Measurements from ENCODE around the gene NOL4L.
"Not testable (repeated sequence)": the region's sequence is repeated elsewhere in the genome, so short reads cannot be mapped to it uniquely, and the experiment has no call there.

NOL4L gene

DNA sequence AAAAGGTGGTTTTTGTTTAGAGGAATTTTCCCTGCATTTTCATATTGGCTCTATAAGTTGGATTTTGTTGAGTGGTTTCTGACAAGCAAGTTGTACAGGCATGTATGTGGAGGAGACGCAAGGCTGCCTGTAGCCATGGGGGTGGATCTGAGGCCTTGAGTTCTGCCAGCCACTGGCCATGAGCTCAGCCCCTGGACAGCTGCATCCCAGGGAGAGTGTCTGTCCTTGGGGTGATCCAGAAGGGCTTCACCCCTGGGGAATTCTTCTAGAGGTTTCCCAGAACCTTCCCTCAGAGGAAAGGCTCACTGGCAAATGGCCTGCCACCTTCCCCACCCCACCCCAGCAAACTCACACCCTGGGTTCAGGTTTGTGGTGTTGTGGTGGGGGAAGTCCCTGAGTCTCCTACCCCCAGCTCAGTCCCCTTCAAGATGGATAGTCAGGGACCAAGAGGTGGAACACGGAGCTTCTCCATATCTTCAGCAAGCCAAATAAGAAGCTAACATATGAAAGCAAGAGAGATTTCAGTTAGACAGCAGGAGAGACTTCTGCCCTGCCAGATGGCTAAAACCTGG, 11.6 kb upstream of the NOL4L start:
- no peak for DNase-seq (ENCODE audit: low spot score)

DNA sequence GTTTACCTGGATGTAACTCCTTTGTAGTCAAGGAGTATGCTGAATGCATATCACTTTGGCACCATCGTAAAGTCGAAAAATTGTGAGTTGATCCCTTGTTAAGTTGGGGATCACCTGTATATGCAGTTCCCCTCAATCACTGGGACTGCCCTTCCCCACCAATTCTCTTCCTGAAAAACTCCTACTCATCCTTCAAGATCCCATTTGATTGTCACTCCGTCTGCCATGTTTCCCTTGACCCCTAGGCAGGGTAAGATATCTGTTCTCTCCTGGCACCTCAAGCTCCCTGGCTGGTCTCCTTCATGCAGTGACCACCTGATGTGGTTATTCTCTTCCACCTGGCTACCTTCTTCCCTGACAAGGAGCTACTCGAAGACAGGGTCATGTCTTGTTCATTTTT, 10.0 kb upstream of the NOL4L start:
- no peak for DNase-seq (ENCODE audit: low spot score)

DNA sequence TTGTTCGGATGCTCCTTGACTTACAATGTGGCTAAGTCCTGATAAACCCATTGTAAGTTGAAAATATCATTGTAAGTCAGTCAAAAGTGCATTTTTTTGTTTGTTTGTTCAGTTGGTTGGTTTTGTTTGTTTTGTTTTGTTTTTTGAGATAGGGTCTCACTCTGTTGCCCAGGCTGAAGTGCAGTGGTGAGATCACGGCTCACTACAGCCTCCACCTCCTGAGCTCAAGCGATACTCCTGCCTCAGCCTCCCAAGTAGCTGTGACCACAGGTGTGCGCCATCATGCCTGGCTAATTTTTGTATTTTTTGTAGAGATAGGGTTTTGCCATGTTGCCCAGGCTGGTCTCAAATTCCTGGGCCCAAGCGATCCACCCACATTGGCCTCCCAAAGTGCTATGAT, 9.5 kb upstream of the NOL4L start:
- not testable (repeated sequence) for DNase-seq (ENCODE audit: low spot score)

DNA sequence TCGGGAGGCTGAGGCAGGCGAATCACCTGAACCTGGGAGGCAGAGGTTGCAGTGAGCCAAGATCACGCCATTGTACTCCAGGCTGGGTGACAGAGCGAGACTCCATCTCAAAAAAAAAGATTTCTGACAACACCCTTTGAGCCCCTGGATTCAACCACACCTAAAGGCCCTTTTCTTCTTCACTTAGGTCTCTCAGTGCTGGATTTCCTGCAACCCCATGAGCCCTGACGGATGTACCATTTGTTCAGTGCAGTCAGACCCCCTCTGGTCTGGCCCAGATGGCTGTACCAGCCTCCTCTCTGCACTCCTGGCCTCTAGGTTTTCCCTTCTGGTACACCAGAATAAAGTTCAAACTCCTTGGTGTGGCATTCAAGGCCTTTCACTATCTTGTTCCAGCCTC, 9.1 kb upstream of the NOL4L start:
- no peak for DNase-seq (ENCODE audit: low spot score)

DNA sequence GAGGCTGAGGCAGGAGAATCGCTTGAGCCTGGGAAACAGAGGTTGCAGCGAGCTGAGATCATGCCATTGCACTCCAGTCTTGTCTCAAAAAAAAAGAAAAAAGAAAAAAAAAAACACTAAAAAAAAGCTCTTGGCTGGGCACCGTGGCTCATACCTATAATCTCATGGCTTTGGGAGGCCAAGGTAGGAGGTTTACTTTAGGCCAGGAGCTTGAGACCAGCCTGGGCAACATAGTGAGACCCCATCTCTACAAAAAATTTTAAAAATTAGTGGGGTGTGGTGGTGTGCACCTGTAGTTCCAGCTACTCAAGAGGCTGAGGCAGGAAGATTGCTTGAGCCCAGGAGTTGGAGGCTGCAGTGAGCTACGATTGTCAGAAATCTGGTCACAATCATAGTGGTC, 7.5 kb upstream of the NOL4L start:
- not testable (repeated sequence) for DNase-seq (ENCODE audit: low spot score)

DNA sequence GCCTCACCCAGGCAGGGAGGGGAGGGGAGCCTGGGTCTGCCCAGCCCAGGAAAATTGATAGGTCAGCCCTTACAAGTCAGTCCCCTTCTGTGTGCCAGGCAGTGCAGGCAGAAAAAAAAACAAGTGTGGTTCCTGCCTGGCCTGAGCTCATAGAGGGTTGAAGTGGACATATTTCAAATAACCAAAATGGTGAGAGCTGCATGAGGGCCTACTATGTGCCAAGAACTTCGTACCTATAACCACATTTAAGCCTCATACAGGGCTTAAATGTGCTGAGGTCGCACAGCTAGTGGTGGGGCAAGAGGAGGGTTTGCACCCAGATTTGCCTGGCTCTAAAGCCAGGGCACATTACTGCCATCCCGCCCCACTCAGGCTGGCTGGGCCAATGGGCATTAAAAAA, 6.9 kb upstream of the NOL4L start:
- DNase-seq (ENCODE audit: low spot score), result no peak

DNA sequence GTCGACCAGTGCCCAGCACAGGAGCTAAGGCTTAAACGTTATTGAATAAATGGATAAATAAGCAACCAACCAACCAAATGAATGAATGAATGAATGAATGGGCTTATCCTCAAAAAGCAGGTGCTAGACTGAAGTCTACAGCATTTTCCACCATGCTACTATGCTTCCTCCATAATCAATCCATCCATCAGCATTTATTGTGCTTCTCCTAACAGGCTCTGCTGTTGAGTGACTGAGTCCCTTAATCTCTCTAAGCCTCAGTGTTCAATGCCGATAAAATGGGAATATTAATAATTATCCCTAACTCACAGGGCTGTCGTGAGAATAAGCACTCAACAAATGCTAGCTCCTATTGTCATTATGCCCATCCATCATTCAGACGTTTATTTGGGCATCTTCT, 4.6 kb upstream of the NOL4L start:
- no peak for DNase-seq (ENCODE audit: low spot score)

DNA sequence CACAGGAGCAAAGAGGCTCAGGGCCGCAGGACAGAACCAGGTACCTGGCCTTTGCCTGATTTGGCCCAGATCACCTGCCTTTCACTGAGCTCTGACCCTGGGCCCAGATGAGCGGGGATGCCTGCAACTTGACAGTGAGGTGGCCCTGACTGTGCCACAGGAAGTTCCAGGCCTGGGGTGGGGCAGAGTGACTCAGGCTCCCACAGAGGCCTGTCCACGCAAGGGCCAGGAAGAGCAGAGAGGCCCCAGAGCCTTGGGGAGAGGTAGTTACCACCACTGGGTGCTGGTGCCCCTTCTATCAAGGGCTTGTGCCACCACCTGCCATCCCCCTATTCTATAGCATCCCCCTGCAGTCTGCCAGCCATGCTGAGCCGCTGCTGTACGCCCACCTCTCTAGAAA, 4.1 kb upstream of the NOL4L start:
- no peak for DNase-seq (ENCODE audit: low spot score)

DNA sequence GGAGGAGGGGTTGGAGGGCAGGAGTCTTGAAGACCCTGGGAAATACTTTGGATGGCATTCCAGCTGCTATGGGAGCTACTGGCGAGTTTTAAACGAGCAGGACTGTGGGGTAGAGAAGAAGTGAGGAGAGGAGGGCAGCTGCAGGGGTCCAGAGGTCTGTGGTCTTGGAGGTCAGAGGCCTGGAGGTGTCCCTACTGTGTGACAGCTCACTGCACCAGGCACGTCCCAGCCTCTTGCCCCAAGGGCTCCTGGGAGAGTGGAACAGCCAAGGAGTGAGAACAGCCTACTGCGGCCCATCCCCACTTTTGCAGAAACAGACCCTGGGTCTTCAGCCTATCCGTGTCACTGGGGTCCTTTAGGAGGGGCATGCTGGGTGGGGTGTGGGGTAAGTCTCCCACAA, 2.9 kb upstream of the NOL4L start:
- DNase-seq (ENCODE audit: low spot score), result no peak

DNA sequence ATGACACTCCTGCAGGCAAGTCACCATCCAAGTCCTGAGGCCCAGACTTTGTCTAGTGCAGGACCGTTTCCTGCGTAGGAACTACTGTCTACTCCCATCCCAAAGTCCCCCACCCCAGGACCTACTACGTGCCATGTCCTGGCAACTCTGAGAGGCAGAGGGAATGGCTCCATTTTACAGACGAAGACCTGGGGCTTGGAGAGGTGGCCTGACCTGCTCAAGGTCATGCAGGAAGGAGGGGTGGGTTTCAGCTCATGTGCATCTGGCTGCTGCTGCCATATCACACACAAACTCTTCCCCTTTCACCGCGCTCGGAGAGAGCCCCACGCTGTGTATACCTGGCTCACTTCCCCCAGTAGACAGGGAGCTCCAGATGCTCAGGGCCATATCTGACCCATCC, 1.2 kb upstream of the NOL4L start:
- DNase-seq (ENCODE audit: low spot score), result no peak

DNA sequence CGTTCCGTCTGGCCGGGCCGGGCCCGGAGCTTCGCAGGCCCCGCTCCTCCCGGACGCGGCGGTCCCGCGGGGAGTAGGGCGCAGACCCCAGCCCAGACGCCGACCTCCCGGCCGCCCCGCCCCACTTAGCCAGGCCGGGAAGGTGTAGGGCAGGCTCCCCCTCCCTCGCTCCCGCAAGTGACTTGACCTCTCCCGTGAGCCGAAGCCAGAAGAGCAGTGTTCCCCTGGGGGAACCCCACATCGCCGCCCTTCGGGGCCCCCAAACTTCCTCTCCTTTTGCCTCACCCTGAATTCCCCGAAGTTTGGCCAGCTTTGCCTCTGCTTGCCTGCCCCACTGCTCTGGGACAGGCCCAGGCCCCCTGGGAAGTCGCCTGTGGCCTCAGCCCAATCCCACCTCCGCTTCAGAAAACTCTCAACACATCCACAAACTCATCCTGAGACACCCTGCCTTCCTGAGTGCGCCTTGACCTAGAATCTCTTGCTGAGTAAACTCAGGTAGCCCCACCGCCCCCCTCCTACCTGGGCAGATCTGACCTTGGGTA, 524 bp upstream of the NOL4L start:
- DNase-seq (ENCODE audit: low spot score), result no peak

DNA sequence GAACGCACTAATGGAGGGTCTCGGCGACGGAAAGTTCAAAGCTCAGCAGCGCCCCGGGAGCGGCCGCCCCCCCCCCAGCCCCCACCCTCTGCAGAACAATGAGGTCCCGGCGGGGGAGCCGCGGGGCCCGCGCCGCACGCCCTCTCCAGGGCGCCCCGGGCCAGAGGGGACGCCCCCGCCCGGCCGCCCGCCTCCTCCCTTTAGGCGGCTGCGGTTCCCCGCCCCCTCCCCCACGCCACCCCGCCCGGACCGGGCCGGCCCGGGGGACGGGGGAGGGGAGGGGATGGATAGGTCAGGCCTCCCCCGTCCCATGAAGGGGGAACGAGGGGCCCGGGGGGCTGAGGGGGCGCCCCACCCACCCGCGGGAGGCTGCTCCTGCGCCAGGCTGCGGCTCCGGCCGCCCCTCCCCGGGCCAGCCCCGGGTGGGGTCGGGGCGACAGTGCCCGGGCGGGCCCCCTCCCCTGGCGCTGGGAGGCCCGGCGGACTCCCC, 1.5 kb downstream of the NOL4L start:
- DNase-seq (ENCODE audit: low spot score), result peak; percentile 44

DNA sequence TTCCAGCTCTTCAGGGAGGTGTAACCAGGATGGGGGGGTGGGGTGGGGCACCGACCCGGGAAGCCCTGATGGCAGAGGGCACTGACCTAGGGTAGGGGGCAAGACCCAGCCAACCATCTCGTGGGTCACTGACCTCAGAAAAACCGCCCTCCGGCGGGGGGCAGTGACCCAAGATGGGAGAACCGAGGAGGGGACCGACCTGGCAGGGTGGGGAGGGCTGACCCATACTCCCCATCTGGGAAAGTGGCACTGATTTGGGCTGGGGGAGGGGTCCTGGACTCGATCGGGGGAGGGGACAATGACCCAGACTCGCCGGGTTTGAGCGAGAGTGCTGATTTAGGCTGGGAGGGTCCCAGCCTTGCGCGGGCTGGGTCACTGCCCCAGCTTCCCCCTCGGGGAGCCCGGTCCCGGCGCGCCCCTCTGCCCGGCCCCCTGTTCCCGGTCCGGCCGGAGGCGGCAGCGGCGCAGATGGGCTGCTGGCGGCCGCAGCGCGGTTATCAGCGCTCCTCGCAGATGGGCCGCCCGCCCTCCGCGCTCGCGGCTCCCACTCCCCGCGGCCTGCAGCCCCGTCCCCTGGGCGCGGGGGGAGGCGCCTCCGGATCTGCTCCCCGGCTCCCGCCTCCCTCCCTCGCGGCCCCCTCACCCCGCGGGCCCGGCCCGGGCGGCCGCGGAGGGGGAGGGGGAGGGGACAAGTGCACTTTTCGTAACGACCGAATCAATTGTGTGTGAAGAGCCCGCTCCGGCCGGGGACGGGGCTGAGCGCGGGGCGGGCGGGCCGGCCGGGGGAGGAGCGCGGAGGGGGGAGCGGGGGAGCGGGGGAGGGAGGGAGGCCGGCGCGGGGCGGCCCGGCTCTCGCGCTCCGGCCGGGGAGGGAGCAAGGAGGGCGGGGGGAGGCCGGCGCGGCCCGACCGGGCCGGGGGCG, 2.2 kb downstream of the NOL4L start:
- no peak for DNase-seq (ENCODE audit: low spot score)

DNA sequence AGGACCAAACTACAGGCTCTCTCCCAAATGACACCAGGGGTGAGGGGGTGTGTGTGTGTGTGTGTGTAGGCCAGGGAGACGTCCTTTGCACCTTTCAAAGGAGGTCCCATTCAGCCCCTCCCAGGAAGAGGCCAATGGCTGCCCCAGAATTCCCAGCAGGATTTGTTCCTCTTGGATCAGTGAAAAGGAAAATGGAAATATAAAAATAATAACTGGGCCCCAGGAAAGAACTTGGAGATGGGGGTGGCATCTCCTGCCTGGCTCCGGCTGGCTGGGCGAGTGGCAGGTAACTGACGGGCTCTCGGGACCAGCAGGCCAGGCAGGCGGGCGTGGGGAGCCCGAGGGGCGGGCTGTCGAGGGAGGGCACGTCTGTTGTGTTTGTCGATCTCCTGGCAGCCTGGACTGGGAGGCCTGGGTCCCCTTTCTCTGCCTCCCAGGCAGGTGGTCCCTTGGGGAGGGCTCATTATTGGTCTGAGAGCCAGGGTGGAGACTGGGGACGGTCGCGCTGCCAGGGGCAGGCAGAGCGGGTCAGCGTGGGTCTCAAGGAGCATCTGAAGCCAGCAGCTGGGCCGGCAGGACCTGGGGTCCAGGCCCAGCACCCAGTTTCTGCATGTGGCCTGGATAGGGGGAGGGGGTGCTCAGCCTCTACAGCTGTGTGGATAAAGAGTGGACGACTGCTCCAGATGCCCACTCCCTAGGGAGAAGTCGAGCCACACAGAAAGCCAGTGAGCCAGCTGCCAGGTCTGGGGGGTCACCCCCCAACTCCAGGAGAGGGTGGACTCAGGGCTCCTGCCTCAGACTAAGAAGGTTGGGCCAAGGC, 3.1 kb downstream of the NOL4L start:
- DNase-seq (ENCODE audit: low spot score), result no peak

DNA sequence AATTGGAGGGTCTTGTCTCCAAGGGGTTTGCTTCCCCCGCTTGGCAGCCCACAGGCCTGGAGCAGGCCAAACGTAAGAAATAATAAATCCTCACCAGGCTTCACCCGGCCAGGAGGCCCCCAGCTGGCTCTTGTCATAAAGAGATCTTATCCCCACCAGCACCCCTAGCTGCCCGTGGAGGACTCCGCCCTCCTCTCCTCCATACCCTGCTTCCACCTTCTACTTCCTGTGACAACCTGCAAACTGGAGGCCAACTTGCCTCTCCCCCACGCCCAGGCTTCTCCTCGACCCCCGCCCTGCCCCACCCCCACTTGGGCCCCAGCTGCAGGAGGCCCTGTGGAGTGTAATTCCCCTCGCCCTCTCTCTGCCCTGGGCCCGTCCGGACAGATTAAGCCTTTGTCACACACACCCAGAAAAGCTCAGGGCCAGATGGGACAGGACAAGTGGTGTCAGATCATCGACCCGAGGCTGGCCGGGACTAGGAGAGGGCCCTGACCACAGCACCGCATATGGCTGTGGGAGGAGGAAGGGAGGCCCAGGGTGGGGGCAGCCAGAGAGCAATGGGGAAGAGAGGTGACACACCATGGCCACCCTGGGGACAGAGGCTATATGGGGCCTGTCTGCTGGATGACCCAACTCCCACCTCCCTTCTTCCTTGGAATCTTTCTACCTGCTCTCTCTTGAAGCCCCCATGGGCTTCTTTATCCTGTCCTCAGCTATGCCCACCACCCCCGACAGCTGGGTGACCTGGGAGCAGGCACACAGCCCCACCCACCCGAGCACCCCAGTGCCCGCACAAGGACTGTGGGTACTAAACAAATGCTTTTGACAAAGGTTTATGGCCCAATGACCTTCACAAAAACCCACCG, 3.9 kb downstream of the NOL4L start:
- no peak for DNase-seq (ENCODE audit: low spot score)

DNA sequence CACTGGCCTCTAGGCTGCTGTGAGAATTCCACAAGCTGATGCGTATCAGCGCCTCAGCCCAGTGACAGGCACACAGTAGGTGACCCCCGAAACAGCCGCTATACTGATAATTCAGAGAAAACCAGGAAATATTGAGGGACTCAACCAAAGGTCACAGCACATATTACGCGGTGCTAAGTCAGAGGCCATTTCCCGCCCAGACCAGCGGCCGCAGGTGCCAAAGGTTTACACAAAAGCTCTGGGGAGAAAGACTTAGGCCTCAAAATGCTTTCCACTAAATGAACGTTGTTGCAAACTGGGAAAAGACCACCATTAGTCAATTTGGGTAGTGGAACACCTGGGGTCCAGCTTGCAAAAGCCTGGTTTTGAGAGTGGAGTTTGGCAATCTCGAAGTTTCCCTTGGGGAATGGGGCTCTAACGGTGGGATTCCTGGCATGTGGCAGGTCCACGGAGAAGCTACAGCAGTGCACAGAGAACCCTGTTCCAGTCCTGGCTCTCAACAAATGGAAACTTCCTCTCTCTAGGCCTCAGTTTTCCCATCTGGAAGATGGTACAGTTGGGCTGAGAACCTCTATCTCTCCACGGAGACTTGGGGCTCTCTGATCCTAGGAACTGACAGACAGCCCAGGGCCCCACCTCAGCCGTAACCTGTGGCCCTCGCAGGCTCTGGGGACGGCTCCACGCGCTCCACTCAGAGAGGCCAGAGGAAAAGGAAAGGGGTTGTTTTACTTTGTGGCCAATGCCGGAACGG, 4.7 kb downstream of the NOL4L start:
- DNase-seq (ENCODE audit: low spot score), result no peak

DNA sequence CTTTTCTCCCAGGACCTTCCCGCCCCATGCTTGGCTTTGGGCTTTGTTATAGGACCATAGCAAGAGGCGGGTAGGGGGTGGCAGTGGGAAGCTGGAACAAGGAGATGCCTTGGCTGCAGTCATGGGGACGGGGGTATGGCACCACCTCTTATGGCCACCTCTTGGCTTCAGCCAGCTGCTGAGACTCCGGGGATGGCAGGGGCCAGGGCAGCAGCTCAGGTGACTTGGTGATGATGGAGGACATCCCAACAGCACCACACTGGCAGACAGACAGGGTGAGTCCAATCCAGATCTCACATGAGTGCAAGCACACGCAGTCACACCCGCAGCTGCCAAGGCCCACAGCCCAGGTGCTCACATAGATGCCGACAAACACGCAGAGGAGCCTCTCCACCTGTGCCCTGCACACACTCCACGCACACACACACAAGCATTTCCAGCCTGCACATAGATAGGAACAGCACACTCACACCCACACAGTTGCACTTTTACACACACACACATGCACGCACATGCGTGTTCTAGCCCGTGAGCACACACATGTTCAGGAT, 6.2 kb downstream of the NOL4L start:
- DNase-seq (ENCODE audit: low spot score), result no peak

DNA sequence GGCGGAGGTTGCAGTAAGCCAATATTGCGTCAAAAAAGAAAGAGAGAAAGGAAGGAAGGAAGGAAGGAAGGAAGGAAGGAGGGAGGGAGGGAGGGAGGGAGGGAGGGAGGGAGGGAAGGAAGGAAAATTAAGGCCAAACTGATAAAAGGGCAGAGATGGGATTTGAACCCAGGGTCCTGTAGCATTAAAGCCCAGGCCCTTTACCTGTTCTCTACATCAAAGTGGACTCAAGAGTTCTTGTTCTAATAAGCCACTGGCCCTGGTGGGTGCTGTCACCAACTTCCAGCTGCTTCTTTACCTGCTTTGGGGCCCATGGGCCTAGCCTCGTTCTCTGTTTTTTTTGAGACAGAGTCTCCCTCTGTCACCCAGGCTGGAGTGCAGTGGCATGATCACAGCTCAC, 7.1 kb downstream of the NOL4L start:
- not testable (repeated sequence) for DNase-seq (ENCODE audit: low spot score)

DNA sequence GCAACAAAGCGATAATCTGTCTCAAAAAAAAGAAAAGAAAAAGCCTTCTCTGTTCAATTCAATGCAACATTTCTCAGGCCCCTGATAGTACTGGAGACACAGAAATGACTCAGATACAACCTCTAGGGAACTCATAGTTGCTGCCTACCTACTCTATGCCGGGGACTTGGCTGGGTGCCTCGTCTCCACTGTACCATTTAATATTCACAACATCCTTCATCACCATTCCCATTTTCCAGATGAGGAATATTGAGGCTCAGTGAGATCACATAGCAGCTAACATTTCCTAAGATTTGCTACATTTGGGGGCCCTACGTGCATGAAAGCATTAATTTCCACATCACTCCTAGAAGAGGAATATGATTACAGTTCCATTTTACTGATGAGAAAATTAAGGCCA, 7.5 kb downstream of the NOL4L start:
- no peak for DNase-seq (ENCODE audit: low spot score)

DNA sequence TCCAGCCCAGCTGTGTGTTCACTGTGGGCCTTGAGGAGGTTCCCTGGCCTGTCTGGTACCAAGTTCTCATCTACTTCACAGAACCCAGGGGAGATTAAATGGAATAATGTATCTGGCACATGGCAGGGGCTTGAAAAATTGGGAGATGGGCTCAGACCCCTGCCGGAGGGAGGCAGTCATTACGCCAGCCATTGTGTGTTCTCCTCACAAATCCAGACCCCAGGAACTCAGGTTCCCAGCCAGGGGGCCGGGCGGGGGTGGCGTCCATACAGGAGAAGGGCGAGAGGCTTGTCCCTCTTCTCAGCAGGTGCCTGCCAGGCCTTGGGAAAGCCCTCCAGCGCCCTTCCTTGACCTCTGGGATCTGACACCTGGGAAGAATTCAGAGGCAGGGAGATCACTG, 8.1 kb downstream of the NOL4L start:
- no peak for DNase-seq (ENCODE audit: low spot score)
